ENCODE results near the gene TMEM101.
"Not testable (repeated sequence)": the region's sequence is repeated elsewhere in the genome, so short reads cannot be mapped to it uniquely, and the experiment has no call there.

The TMEM101 gene

GRCh38 chr17:44004077-44004760 lies 10.5 kb downstream of the TMEM101 start, which contains the start of gene NAGS:
TSS of gene NAGS (plus strand) at chr17:44004622. CDS start at chr17:44004664, 42 bp downstream.
- Histone ChIP-seq H3K4me3 (ENCODE audit: low read length) (no peak within 1 kb of the TSS), H3K9me3 (ENCODE audit: control insufficient read depth, low read length) (no peaks in the 10 kb centered on the region), H3K36me3 (ENCODE audit: control insufficient read depth, insufficient read depth, low read length) (no peaks in the 10 kb centered on the region), H3K4me1 (ENCODE audit: control insufficient read depth, insufficient read depth, low read length) (peaks cover 39% of the 10 kb centered on the region), H3K9ac (ENCODE audit: low read length) (no peak within 1 kb of the TSS), H3K27me3 (ENCODE audit: control insufficient read depth, insufficient read depth, low read length) (peaks cover 39% of the 10 kb centered on the region)

GRCh38 chr17:44002141-44002848 lies 12.5 kb downstream of the TMEM101 start:
- Histone ChIP-seq H3K4me3 (ENCODE audit: low read length) (no peak overlapping the region), H3K27me3 (ENCODE audit: control insufficient read depth, insufficient read depth, low read length) (peaks cover 39% of the 10 kb centered on the region), H3K9ac (ENCODE audit: low read length) (no peak overlapping the region), H3K4me1 (ENCODE audit: control insufficient read depth, insufficient read depth, low read length) (peaks cover 31% of the 10 kb centered on the region), H3K36me3 (ENCODE audit: control insufficient read depth, insufficient read depth, low read length) (no peaks in the 10 kb centered on the region), H3K9me3 (ENCODE audit: control insufficient read depth, low read length) (no peaks in the 10 kb centered on the region)

- Histone ChIP-seq H3K4me3 (ENCODE audit: low read length) (no peak overlapping the region), H3K36me3 (ENCODE audit: control insufficient read depth, insufficient read depth, low read length) (no peaks in the 10 kb centered on the region), H3K9ac (ENCODE audit: low read length) (no peak overlapping the region), H3K9me3 (ENCODE audit: control insufficient read depth, low read length) (no peaks in the 10 kb centered on the region), H3K4me1 (ENCODE audit: control insufficient read depth, insufficient read depth, low read length) (peaks cover 23% of the 10 kb centered on the region), H3K27me3 (ENCODE audit: control insufficient read depth, insufficient read depth, low read length) (peaks cover 40% of the 10 kb centered on the region)
Measured at GRCh38 chr17:44001461-44001920, 13.3 kb downstream of the TMEM101 start.

- peaks cover 41% of the 10 kb centered on the region for H3K27me3 ChIP-seq (ENCODE audit: control insufficient read depth, insufficient read depth, low read length)
Measured at GRCh38 chr17:44000871-44001460, 13.8 kb downstream of the TMEM101 start.

GRCh38 chr17:44000141-44000860 lies 14.5 kb downstream of the TMEM101 start:
- H3K36me3 ChIP-seq (ENCODE audit: control insufficient read depth, insufficient read depth, low read length), result no peaks in the 10 kb centered on the region
- no peak overlapping the region for H3K9ac ChIP-seq (ENCODE audit: low read length)
- peaks cover 40% of the 10 kb centered on the region for H3K27me3 ChIP-seq (ENCODE audit: control insufficient read depth, insufficient read depth, low read length)
- no peaks in the 10 kb centered on the region for H3K9me3 ChIP-seq (ENCODE audit: control insufficient read depth, low read length)
- H3K4me3 ChIP-seq (ENCODE audit: low read length), result no peak overlapping the region
- peaks cover 12% of the 10 kb centered on the region for H3K4me1 ChIP-seq (ENCODE audit: control insufficient read depth, insufficient read depth, low read length)

More at GRCh38 chr17:44000871-44001460, 13.8 kb downstream of the TMEM101 start:
- no peaks in the 10 kb centered on the region for H3K9me3 ChIP-seq (ENCODE audit: control insufficient read depth, low read length)
- no peak overlapping the region for H3K4me3 ChIP-seq (ENCODE audit: low read length)
- H3K4me1 ChIP-seq (ENCODE audit: control insufficient read depth, insufficient read depth, low read length), result peaks cover 18% of the 10 kb centered on the region
- H3K9ac ChIP-seq (ENCODE audit: low read length), result no peak overlapping the region
- no peaks in the 10 kb centered on the region for H3K36me3 ChIP-seq (ENCODE audit: control insufficient read depth, insufficient read depth, low read length)

- Histone ChIP-seq H3K4me3 (ENCODE audit: low read length) (no peak overlapping the region), H3K9ac (ENCODE audit: low read length) (no peak overlapping the region), H3K9me3 (ENCODE audit: control insufficient read depth, low read length) (no peaks in the 10 kb centered on the region), H3K36me3 (ENCODE audit: control insufficient read depth, insufficient read depth, low read length) (no peaks in the 10 kb centered on the region), H3K27me3 (ENCODE audit: control insufficient read depth, insufficient read depth, low read length) (peaks cover 40% of the 10 kb centered on the region), H3K4me1 (ENCODE audit: control insufficient read depth, insufficient read depth, low read length) (peaks cover 10% of the 10 kb centered on the region)
Measured at GRCh38 chr17:43999024-43999423, 15.7 kb downstream of the TMEM101 start.

GRCh38 chr17:43998552-43998951 lies 16.2 kb downstream of the TMEM101 start:
- Histone ChIP-seq H3K4me1 (ENCODE audit: control insufficient read depth, insufficient read depth, low read length) (peaks cover 10% of the 10 kb centered on the region), H3K4me3 (ENCODE audit: low read length) (no peak overlapping the region), H3K9me3 (ENCODE audit: control insufficient read depth, low read length) (no peaks in the 10 kb centered on the region), H3K27me3 (ENCODE audit: control insufficient read depth, insufficient read depth, low read length) (peaks cover 36% of the 10 kb centered on the region), H3K36me3 (ENCODE audit: control insufficient read depth, insufficient read depth, low read length) (no peaks in the 10 kb centered on the region), H3K9ac (ENCODE audit: low read length) (no peak overlapping the region)

GRCh38 chr17:43997180-43997579 lies 17.6 kb downstream of the TMEM101 start:
- H3K4me1 ChIP-seq (ENCODE audit: control insufficient read depth, insufficient read depth, low read length); H3K36me3 ChIP-seq (ENCODE audit: control insufficient read depth, insufficient read depth, low read length); H3K9me3 ChIP-seq (ENCODE audit: control insufficient read depth, low read length); H3K9ac ChIP-seq (ENCODE audit: low read length); H3K4me3 ChIP-seq (ENCODE audit: low read length): not testable (repeated sequence)
- peaks cover 33% of the 10 kb centered on the region for H3K27me3 ChIP-seq (ENCODE audit: control insufficient read depth, insufficient read depth, low read length)

GRCh38 chr17:43995150-43995471 lies 19.7 kb downstream of the TMEM101 start:
- Histone ChIP-seq H3K36me3 (ENCODE audit: control insufficient read depth, insufficient read depth, low read length) (no peaks in the 10 kb centered on the region), H3K4me3 (ENCODE audit: low read length) (no peak overlapping the region), H3K4me1 (ENCODE audit: control insufficient read depth, insufficient read depth, low read length) (peaks cover 10% of the 10 kb centered on the region), H3K27me3 (ENCODE audit: control insufficient read depth, insufficient read depth, low read length) (peaks cover 25% of the 10 kb centered on the region), H3K9ac (ENCODE audit: low read length) (no peak overlapping the region), H3K9me3 (ENCODE audit: control insufficient read depth, low read length) (no peaks in the 10 kb centered on the region)

- Histone ChIP-seq H3K27me3 (ENCODE audit: control insufficient read depth, insufficient read depth, low read length) (peaks cover 25% of the 10 kb centered on the region), H3K9ac (ENCODE audit: low read length) (peak overlapping the region; percentile 43), H3K36me3 (ENCODE audit: control insufficient read depth, insufficient read depth, low read length) (no peaks in the 10 kb centered on the region), H3K9me3 (ENCODE audit: control insufficient read depth, low read length) (no peaks in the 10 kb centered on the region), H3K4me3 (ENCODE audit: low read length) (no peak overlapping the region), H3K4me1 (ENCODE audit: control insufficient read depth, insufficient read depth, low read length) (peaks cover 10% of the 10 kb centered on the region)
Measured at GRCh38 chr17:43994272-43995149, 20.3 kb downstream of the TMEM101 start.

GRCh38 chr17:43992641-43993040 lies 22.1 kb downstream of the TMEM101 start:
- Histone ChIP-seq H3K9me3 (ENCODE audit: control insufficient read depth, low read length) (no peaks in the 10 kb centered on the region), H3K27me3 (ENCODE audit: control insufficient read depth, insufficient read depth, low read length) (peaks cover 34% of the 10 kb centered on the region), H3K4me3 (ENCODE audit: low read length) (no peak overlapping the region)

More at GRCh38 chr17:43992641-43993040, 22.1 kb downstream of the TMEM101 start:
- Histone ChIP-seq H3K4me1 (ENCODE audit: control insufficient read depth, insufficient read depth, low read length) (peaks cover 10% of the 10 kb centered on the region), H3K36me3 (ENCODE audit: control insufficient read depth, insufficient read depth, low read length) (no peaks in the 10 kb centered on the region), H3K9ac (ENCODE audit: low read length) (no peak overlapping the region)
